ENCODE measurements around the gene PHF20.
A peak's percentile ranks its signal among the peaks of the same experiment; 100 is the strongest.
"Not testable (repeated sequence)": the region's sequence is repeated elsewhere in the genome, so short reads cannot be mapped to it uniquely, and the experiment has no call there.

The PHF20 gene

DNA sequence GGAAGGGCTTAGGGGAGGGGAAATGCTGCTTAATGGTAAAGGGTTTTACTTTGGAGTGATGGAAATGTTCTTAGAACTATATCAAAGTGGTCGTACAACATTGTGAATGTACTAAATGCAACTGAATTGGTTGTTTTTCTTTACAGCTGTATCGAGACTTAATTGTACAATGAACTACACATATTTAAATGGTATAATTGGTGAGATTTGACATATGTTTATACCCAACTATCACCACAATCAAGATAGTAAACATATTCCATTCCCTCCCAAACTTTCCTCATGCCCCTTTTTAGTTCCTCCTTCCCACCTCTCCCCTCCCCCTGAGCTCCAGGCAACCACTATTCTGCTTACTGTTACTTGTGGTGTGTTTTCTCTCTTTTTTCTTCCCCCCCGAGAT, 138.4 kb downstream of the PHF20 start:
- no peak overlapping the region for H3K4me3 ChIP-seq (ENCODE audit: low read depth, low read length)

DNA sequence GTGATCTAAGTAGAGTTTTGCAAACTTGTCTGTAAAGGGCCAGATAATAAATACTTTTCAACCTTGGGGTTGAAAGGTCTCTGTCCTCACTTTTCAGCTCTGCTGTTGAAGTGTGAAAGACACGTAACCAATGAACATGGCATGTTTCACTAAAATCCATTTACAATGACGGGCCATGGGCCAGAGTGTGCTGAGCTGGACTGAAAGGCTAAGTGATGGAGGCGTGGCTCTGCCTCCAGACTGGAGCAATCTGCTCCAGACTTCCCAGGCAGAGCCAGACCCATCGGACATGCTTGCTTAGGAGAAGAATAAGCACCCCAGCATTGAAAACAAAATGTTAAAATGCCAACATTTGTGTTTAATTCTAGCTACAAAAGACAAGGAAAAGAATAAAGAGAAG, 141.1 kb downstream of the PHF20 start:
- no peak overlapping the region for H3K4me3 ChIP-seq (ENCODE audit: low read depth, low read length)

DNA sequence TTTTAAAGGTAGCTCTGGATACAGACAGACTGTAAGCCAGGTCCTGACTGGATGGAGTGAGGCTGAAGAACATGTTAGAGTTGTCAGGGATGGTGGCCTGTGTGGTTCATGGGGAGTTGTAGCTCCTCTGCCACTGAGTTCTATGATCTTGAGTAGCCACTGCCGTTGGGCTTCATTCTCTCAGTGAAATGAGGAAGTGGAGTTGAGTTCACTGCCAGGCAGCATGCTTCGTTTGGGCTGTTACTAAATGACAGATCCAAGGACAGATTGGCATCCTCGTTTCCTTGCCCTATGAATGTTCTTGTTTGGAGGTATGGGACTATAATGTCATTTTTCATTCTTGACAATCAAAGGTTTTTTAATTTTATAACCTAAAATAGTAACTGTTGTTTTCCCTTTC, 145.3 kb downstream of the PHF20 start:
- no peak overlapping the region for H3K4me3 ChIP-seq (ENCODE audit: low read depth, low read length)

DNA sequence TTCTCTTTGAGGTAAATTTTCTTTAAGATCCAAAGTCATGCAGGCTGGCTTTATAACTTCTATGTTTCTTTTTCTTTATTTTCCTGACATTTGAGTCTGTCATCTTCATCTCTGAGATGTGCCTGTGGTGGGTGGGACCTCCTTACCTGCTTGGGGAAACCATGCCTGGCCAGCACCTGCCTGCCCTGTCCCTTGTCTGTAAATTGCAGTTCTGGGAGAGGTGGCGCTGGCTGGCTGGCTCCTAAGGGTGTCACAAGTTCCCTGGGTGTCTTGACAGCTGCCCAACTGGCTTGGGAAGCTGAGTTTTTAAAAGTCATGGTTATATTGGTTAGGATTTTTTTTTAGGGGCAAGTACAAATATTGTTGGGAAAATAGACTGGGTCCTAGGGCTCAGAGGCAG, 146.2 kb downstream of the PHF20 start:
- H3K4me3 ChIP-seq (ENCODE audit: low read depth, low read length), result no peak overlapping the region

- H3K4me3 ChIP-seq (ENCODE audit: low read depth, low read length), result no peak overlapping the region
Measured at GRCh38 chr20:35920523-35920922, 148.7 kb downstream of the PHF20 start.

- H3K4me3 ChIP-seq (ENCODE audit: low read depth, low read length), result no peak overlapping the region
Measured at GRCh38 chr20:35929301-35929700, 157.5 kb downstream of the PHF20 start.

- H3K4me3 ChIP-seq (ENCODE audit: low read depth, low read length), result no peak overlapping the region
Measured at GRCh38 chr20:35934050-35934449, 162.2 kb downstream of the PHF20 start.

- H3K4me3 ChIP-seq (ENCODE audit: low read depth, low read length), result no peak overlapping the region
Measured at GRCh38 chr20:35939264-35939663, 167.4 kb downstream of the PHF20 start.

DNA sequence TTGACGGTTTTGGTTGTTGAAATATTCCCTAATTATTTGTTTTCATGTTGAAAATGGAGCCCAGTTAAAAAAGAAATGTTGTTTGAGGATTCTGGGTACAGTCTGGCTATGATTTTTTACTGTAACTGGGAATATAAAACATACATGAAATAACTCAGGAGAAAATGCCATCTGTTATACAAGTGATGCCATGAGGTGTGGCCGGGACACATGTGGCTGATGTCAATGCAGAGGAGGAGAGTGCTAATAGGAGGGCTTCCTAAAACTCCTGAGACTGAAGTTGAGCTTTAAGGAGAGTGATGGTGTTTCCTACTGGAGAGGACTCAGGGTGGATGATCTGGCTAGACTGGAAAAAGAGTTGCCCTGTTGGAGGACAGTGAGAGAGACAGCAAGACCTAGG, 169.8 kb downstream of the PHF20 start:
- no peak overlapping the region for H3K4me3 ChIP-seq (ENCODE audit: low read depth, low read length)

DNA sequence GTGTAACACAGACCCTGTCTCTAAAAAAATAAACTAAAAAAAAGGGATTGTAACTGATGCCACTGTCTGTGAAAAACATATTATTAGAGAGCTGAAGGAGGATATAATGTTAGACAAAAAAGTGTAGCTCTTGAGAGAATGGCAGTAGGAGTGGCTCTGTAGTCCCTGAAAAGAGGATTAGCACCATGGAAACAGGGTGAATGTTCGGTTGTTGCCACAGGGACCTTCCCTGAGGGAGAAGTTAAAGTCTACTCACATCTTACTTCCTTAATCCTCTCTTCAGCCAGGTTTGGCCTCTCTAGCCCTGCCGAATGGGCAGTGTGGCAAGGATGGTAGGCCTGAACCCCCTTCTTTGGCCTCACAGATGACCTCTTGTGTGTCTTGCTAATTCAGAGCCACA, 170.4 kb downstream of the PHF20 start:
- H3K4me3 ChIP-seq (ENCODE audit: low read depth, low read length), result no peak overlapping the region

DNA sequence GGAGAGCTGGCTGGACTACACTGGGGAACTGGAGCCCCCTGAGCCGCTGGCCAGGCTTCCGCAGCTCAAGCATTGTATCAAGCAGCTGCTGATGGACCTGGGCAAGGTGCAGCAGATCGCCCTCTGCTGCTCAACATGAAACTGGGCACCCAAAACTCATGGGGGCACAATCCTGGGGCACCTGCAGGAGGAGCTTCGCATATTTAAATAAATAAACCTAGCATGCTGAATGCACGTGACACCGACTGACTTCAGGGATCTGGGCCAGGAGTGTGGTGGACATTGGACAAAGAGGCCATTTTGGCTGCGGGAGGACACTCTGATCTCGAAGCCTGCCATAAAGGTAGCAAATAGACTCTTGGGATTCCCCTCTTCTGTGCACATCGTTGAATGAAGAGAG, 175.7 kb downstream of the PHF20 start:
- no peak overlapping the region for H3K4me3 ChIP-seq (ENCODE audit: low read depth, low read length)

- no peak overlapping the region for H3K4me3 ChIP-seq (ENCODE audit: low read depth, low read length)
Measured at GRCh38 chr20:35947907-35948306, 176.1 kb downstream of the PHF20 start.

GRCh38 chr20:35950093-35950492, 178.3 kb downstream of the PHF20 start:
- no peak overlapping the region for H3K4me3 ChIP-seq (ENCODE audit: low read depth, low read length)

DNA sequence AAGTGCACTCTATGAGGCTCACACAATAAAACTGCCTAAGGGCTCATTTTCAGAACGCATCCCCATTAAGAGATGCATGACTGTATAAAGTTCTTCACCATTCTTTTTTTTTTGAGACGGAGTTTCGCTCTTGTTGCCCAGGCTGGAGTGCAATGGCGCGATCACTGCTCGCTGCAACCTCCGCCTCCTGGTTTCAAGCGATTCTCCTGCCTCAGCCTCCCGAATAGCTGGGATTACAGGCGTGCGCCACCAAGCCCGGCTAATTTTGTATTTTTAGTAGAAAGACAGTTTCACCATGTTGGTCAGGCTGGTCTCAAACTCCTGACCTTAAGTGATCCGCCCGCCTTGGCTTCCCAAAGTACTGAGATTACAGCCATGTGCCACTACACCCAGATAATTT, 180.3 kb downstream of the PHF20 start:
- H3K4me3 ChIP-seq (ENCODE audit: low read depth, low read length), result not testable (repeated sequence)

GRCh38 chr20:35952480-35953386, 180.9 kb downstream of the PHF20 start:
- peak overlapping the region; percentile 96 for H3K4me3 ChIP-seq (ENCODE audit: low read depth, low read length)

GRCh38 chr20:35953387-35954199, 181.8 kb downstream of the PHF20 start:
- H3K4me3 ChIP-seq (ENCODE audit: low read depth, low read length), result peak overlapping the region; percentile 96

DNA sequence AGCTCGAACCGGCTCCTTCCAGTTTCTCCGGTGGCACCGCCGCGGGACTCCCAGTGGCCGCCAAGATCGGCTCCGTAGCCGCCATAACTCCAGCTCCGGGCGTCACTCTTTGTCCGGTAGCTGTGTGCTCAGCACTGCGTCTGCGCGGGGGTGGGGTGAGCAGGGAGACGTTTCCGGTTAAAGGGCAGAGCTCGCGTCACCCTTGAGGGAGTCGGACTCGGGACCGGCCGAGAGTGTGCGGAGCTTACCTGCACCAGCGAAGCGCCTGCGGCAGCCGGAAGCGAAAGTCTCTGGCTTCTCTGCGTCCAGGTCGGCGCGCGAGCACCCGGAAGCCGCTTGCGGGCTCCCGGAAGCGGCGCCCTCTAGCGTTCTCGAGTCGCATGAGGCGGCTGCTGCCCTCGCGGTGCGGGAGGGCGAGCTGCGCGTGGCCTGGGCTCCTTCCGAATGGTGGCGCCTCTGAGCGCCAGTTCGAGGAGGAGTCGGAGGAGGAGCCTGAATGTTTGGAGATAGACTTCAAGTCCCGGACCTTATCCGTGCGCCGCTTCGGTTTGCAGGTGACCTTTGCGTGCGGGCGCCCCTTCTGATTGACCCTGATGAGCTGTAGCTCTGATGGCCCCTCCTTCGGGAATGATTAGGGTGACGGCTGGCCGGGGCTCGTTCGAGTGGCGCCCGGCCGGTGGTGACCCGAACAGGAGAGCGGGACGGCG, 182.5 kb downstream of the PHF20 start, which contains the start of gene SCAND1:
TSS of gene SCAND1 (minus strand) at position 303 of the 707 bp plus-strand sequence. CDS start at position 85, 218 bp downstream.
- H3K4me3 ChIP-seq (ENCODE audit: low read depth, low read length), result peak within 1 kb of the TSS; percentile 96

DNA sequence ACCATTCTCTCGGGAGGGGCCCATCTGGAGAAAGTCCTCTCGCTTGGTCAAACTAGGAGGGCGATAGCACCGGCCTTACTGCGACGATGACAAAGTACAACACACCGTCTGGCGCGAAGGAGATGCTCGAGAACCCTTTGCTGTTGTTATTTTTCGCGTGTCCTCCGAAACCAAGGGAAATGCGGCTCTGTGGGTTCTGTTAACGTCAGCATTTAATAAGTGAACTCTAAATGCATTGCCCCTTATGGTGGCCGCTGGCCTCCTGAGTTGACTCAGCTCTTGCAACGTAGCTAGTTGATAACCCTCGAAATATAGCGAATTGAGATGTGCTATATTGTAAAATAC, 183.1 kb downstream of the PHF20 start:
- H3K4me3 ChIP-seq (ENCODE audit: low read depth, low read length), result peak overlapping the region; percentile 86

- no peak overlapping the region for H3K4me3 ChIP-seq (ENCODE audit: low read depth, low read length)
Measured at GRCh38 chr20:35956616-35957015, 184.8 kb downstream of the PHF20 start.

DNA sequence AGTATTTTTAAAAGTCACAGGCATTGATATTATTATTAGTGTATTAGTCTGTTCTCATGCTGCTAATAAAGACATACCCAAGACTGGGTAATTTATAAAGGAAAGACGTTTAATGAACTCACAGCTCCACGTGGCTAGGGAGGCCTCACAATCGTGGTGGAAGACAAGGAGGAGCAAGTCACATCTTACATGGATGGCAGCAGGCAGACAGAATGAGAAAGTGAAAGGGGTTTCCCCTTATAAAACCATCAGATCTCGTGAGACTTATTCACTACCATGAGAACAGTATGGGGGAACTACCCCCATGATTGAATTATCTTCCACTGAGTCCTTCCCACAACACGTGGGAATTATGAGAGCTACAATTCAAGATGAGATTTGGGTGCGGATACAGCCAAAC, 187.5 kb downstream of the PHF20 start:
- not testable (repeated sequence) for H3K4me3 ChIP-seq (ENCODE audit: low read depth, low read length)

DNA sequence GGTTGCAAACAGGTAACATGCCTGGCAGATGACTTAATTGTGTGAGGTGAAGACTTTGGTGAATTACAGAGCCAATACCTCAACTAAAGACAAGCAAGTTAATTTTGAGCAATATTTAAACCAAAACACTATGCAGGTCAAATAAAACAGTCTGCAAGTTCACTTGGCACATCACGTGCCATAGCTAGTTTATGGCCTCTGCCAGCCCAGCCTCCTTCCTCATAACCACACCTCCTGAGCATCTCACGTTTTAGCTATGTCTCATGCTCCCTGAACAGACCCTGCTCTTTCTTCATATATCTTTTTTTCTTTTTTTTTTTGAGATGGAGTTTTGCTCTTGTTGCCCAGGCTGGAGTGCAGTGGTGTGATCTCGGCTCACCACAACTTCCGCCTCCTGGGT, 192.1 kb downstream of the PHF20 start:
- H3K4me3 ChIP-seq (ENCODE audit: low read depth, low read length), result no peak overlapping the region
